HL-60 (cell line): ENCODE data around the gene VEGFD.

Experiments
- DNase-seq, 2 experiments: peaks; one replicate each; pipeline ENCODE4 v3.0.0-alpha.2; 2010 to 2020; ENCODE audit warnings: low read depth in 1 of 2, low spot score in 1 of 2
- H3K27ac ChIP-seq: fragments of 250-450 bp; sonication (Bioruptor Pico); replicated peaks from 2 replicates; pipeline ENCODE4 v1.5.1; 2020; ENCODE audit warnings: mild to moderate bottlenecking, moderate library complexity
- H3K27me3 ChIP-seq: fragments of 250-450 bp; sonication (Bioruptor Pico); 2 replicates; pipeline ENCODE4 v1.5.1; 2021; ENCODE audit warnings: mild to moderate bottlenecking, moderate library complexity; ENCODE audit not compliant: insufficient read depth, poor library complexity, severe bottlenecking
- H3K4me3 ChIP-seq: replicated peaks from 2 replicates; pipeline ENCODE4 v1.5.1; 2011; ENCODE audit warnings: mild to moderate bottlenecking, control low read depth, low read length; ENCODE audit not compliant: insufficient read depth
- CTCF ChIP-seq: IDR thresholded peaks from one replicate; pipeline ENCODE4 v1.5.1; 2011; ENCODE audit warnings: low read length, control low read depth, inconsistent platforms; ENCODE audit not compliant: insufficient read depth
- GABPA ChIP-seq: IDR thresholded peaks from 2 replicates; pipeline ENCODE4 v1.6.1; 2012; ENCODE audit warnings: low read depth
- POLR2AphosphoS5 ChIP-seq: IDR thresholded peaks from 2 replicates; pipeline ENCODE4 v1.6.1; 2012; ENCODE audit warnings: low read depth
- REST ChIP-seq: IDR thresholded peaks from 2 replicates; pipeline ENCODE4 v1.6.1; 2012; ENCODE audit warnings: low read depth; ENCODE audit not compliant: insufficient replicate concordance
- SPI1 ChIP-seq: IDR thresholded peaks from 2 replicates; pipeline ENCODE4 v1.6.1; 2012; ENCODE audit warnings: low read depth, mild to moderate bottlenecking, borderline replicate concordance

The VEGFD gene

GRCh38 chrX:15399962-15400391 is 15.8 kb upstream of the VEGFD start:
- Histone ChIP-seq H3K4me3 (no peak overlapping the region), H3K27me3 (peaks cover 2% of the 10 kb centered on the region), H3K27ac (no peak overlapping the region)
- TF ChIP-seq SPI1, result no peak
- no peak for TF ChIP-seq CTCF
- no peak for TF ChIP-seq GABPA
- no peak for TF ChIP-seq POLR2AphosphoS5
- no peak for TF ChIP-seq REST
- no peak for DNase-seq

- no peak overlapping the region for H3K27ac ChIP-seq
- no peak overlapping the region for H3K4me3 ChIP-seq
- peaks cover 2% of the 10 kb centered on the region for H3K27me3 ChIP-seq
- TF ChIP-seq SPI1 (no peak), REST (no peak), POLR2AphosphoS5 (no peak), CTCF (no peak), GABPA (no peak)
- no peak for DNase-seq
Observed at GRCh38 chrX:15398874-15399273, 14.7 kb upstream of the VEGFD start.

GRCh38 chrX:15395789-15396188 is 11.6 kb upstream of the VEGFD start:
- DNase-seq, result no peak
- H3K27me3 ChIP-seq, result peaks cover 2% of the 10 kb centered on the region
- no peak overlapping the region for H3K27ac ChIP-seq
- TF ChIP-seq POLR2AphosphoS5 (no peak), CTCF (no peak), GABPA (no peak), SPI1 (no peak), REST (no peak)
- H3K4me3 ChIP-seq, result no peak overlapping the region
